ENCODE measurements around the gene GFRA1.

DNA sequence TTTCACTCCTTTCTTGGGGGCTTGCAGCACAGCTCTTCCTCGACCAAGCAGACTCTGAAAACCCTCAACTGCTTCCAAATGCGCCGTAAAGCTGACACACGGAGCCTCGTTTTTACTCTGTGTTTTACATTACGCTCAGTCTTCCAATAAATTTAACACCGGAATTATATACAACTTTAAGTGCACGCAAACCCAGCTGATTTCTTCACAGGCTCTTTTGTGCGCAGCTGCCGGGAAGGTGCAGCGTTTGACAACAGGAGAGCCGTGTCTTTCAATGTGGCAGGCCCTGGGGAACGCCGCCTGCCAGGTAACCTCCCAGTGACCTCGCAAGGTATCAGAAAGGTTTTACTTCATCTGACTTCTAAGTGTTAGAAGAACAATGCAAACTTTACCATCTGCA, 35.0 kb downstream of the GFRA1 start:
- TF ChIP-seq, protein P1, sequence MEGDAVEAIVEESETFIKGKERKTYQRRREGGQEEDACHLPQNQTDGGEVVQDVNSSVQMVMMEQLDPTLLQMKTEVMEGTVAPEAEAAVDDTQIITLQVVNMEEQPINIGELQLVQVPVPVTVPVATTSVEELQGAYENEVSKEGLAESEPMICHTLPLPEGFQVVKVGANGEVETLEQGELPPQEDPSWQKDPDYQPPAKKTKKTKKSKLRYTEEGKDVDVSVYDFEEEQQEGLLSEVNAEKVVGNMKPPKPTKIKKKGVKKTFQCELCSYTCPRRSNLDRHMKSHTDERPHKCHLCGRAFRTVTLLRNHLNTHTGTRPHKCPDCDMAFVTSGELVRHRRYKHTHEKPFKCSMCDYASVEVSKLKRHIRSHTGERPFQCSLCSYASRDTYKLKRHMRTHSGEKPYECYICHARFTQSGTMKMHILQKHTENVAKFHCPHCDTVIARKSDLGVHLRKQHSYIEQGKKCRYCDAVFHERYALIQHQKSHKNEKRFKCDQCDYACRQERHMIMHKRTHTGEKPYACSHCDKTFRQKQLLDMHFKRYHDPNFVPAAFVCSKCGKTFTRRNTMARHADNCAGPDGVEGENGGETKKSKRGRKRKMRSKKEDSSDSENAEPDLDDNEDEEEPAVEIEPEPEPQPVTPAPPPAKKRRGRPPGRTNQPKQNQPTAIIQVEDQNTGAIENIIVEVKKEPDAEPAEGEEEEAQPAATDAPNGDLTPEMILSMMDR (IDR thresholded peaks at IDR 0.05; ENCODE audit: low read length) = no peak
- TF ChIP-seq EZH2 (IDR thresholded peaks at IDR 0.05; ENCODE audit: borderline replicate concordance, low read length) = no peak

Measured in OCI-LY1 (cell line).